DOHH2 (cell line): Measurements from ENCODE around the gene TEX13B.
"Not testable (repeated sequence)": the region's sequence is repeated elsewhere in the genome, so short reads cannot be mapped to it uniquely, and the experiment has no call there.

ENCODE experiments used
- H3F3A ChIP-seq: fragments of 200-600 bp; sonication (generic), shearing (Covaris generic); 2 replicates; pipeline ENCODE4 v1.6.0; 2016; ENCODE audit warnings: antibody characterized with exemption, mild to moderate bottlenecking; ENCODE audit not compliant: control insufficient read depth, insufficient read depth
- H3K27ac ChIP-seq: fragments of 200-600 bp; sonication (generic); 2 replicates; pipeline ENCODE4 v1.5.1; 2014; ENCODE audit warnings: low read depth, mild to moderate bottlenecking, low read length, moderate library complexity
- H3K27me3 ChIP-seq: fragments of 200-600 bp; sonication (generic); 2 replicates; pipeline ENCODE4 v1.6.1; 2014; ENCODE audit warnings: mild to moderate bottlenecking, low read length, mixed read lengths; ENCODE audit not compliant: control insufficient read depth
- H3K36me3 ChIP-seq: fragments of 200-600 bp; sonication (generic); 2 replicates; pipeline ENCODE4 v1.6.1; 2014; ENCODE audit warnings: mild to moderate bottlenecking, low read length, moderate library complexity, mixed read lengths; ENCODE audit not compliant: control insufficient read depth
- H3K4me1 ChIP-seq: fragments of 200-600 bp; sonication (generic); 2 replicates; pipeline ENCODE4 v1.6.1; 2014; ENCODE audit warnings: mild to moderate bottlenecking, low read length, mixed read lengths; ENCODE audit not compliant: control insufficient read depth
- H3K4me2 ChIP-seq: fragments of 200-600 bp; sonication (generic); 2 replicates; pipeline ENCODE4 v1.6.0; 2014; ENCODE audit warnings: mild to moderate bottlenecking, low read length, moderate library complexity
- H3K4me3 ChIP-seq: fragments of 200-600 bp; sonication (generic); 2 replicates; pipeline ENCODE4 v1.5.1; 2014; ENCODE audit warnings: mild to moderate bottlenecking, low read length, mixed read lengths
- H3K79me2 ChIP-seq: fragments of 200-600 bp; sonication (generic); 2 replicates; pipeline ENCODE4 v1.6.1; 2014; ENCODE audit warnings: mild to moderate bottlenecking, low read length, mixed read lengths; ENCODE audit not compliant: control insufficient read depth
- H3K9me2 ChIP-seq: fragments of 200-600 bp; sonication (generic); replicated peaks from 2 replicates; pipeline ENCODE4 v1.6.1; 2014; ENCODE audit warnings: mild to moderate bottlenecking, low read length, mixed read lengths; ENCODE audit not compliant: control insufficient read depth
- H3K9me3 ChIP-seq: fragments of 200-600 bp; sonication (generic); 2 replicates; pipeline ENCODE4 v1.6.1; 2014; ENCODE audit warnings: antibody characterized with exemption, low read length, mixed read lengths; ENCODE audit not compliant: control insufficient read depth, insufficient read depth
- H4K20me1 ChIP-seq: fragments of 200-600 bp; sonication (generic); 2 replicates; pipeline ENCODE4 v1.6.0; 2014; ENCODE audit warnings: low read depth, mild to moderate bottlenecking, antibody characterized with exemption, low read length, moderate library complexity; ENCODE audit not compliant: control insufficient read depth, insufficient read depth
- CTCF ChIP-seq: fragments of 200-600 bp; sonication (generic); IDR thresholded peaks from one replicate; pipeline ENCODE4 v1.5.1; 2014; ENCODE audit warnings: antibody characterized with exemption, mild to moderate bottlenecking, low read depth, low read length; ENCODE audit not compliant: poor library complexity, severe bottlenecking
- EZH2phosphoT487 ChIP-seq: fragments of 200-600 bp; sonication (generic); IDR thresholded peaks from 2 replicates; pipeline ENCODE4 v1.6.1; 2017; ENCODE audit warnings: borderline replicate concordance, mild to moderate bottlenecking, antibody characterized with exemption, low read length, moderate library complexity, mixed read lengths

Gene TEX13B

GRCh38 chrX:107971636-107972035, 10.5 kb downstream of the TEX13B start:
- H4K20me1 ChIP-seq = no peaks in the 10 kb centered on the region
- H3K79me2 ChIP-seq = no peaks in the 10 kb centered on the region
- H3K4me3 ChIP-seq = no peak overlapping the region
- no peak overlapping the region for H3K4me2 ChIP-seq
- no peaks in the 10 kb centered on the region for H3F3A ChIP-seq
- H3K36me3 ChIP-seq = no peaks in the 10 kb centered on the region
- TF ChIP-seq CTCF (no peak), EZH2phosphoT487 (no peak)
- H3K9me2 ChIP-seq = no peaks in the 10 kb centered on the region
- H3K27me3 ChIP-seq = no peaks in the 10 kb centered on the region
- no peak overlapping the region for H3K27ac ChIP-seq
- no peaks in the 10 kb centered on the region for H3K4me1 ChIP-seq
- no peaks in the 10 kb centered on the region for H3K9me3 ChIP-seq

- TF ChIP-seq EZH2phosphoT487 (no peak), CTCF (no peak)
- H3K9me2 ChIP-seq = no peaks in the 10 kb centered on the region
- no peak overlapping the region for H3K4me2 ChIP-seq
- H3K4me1 ChIP-seq = no peaks in the 10 kb centered on the region
- no peaks in the 10 kb centered on the region for H3K36me3 ChIP-seq
- no peaks in the 10 kb centered on the region for H3F3A ChIP-seq
- no peak overlapping the region for H3K4me3 ChIP-seq
- H3K9me3 ChIP-seq = no peaks in the 10 kb centered on the region
- H4K20me1 ChIP-seq = no peaks in the 10 kb centered on the region
- H3K27ac ChIP-seq = no peak overlapping the region
- H3K27me3 ChIP-seq = no peaks in the 10 kb centered on the region
- no peaks in the 10 kb centered on the region for H3K79me2 ChIP-seq
Measured at GRCh38 chrX:107970073-107970472, 12.1 kb downstream of the TEX13B start.

- no peaks in the 10 kb centered on the region for H3K36me3 ChIP-seq
- no peak overlapping the region for H3K4me3 ChIP-seq
- TF ChIP-seq CTCF = no peak
- no peak for TF ChIP-seq EZH2phosphoT487
- no peaks in the 10 kb centered on the region for H3K9me3 ChIP-seq
- H4K20me1 ChIP-seq = no peaks in the 10 kb centered on the region
- H3K79me2 ChIP-seq = no peaks in the 10 kb centered on the region
- H3K4me2 ChIP-seq = no peak overlapping the region
- no peaks in the 10 kb centered on the region for H3K4me1 ChIP-seq
- H3K27ac ChIP-seq = no peak overlapping the region
- H3F3A ChIP-seq = no peaks in the 10 kb centered on the region
- H3K27me3 ChIP-seq = no peaks in the 10 kb centered on the region
- H3K9me2 ChIP-seq = no peaks in the 10 kb centered on the region
Measured at GRCh38 chrX:107968623-107969022, 13.5 kb downstream of the TEX13B start.

GRCh38 chrX:107955337-107955736, 26.8 kb downstream of the TEX13B start:
- not testable (repeated sequence) for H3K27ac ChIP-seq, H3K36me3 ChIP-seq, H3K4me1 ChIP-seq, H3K4me3 ChIP-seq, H3F3A ChIP-seq, H3K27me3 ChIP-seq, H3K9me2 ChIP-seq, H3K4me2 ChIP-seq, H3K79me2 ChIP-seq, H3K9me3 ChIP-seq, H4K20me1 ChIP-seq
